ENCODE data around the gene UBXN7.
"Not testable (repeated sequence)": the region's sequence is repeated elsewhere in the genome, so short reads cannot be mapped to it uniquely, and the experiment has no call there.

UBXN7 gene

GRCh38 chr3:196378146-196378841, 53.9 kb downstream of the UBXN7 start:
- H3K27ac ChIP-seq = no peak overlapping the region
- H3K9ac ChIP-seq (ENCODE audit: insufficient read length) = no peak overlapping the region
- no peaks in the 10 kb centered on the region for H3K9me3 ChIP-seq (ENCODE audit: low read depth, low read length)
- H3K4me3 ChIP-seq = no peak overlapping the region
- no peak for DNase-seq (ENCODE audit: low read depth, low spot score)
- H3K36me3 ChIP-seq (ENCODE audit: insufficient read depth, low read length) = peaks cover 35% of the 10 kb centered on the region
- TF ChIP-seq POLR2AphosphoS5 (IDR thresholded peaks at IDR 0.05; ENCODE audit: borderline replicate concordance, low read depth, low read length) (no peak), EZH2 (IDR thresholded peaks at IDR 0.05) (no peak), FOXP2 (optimal IDR thresholded peaks at IDR 0.05; ENCODE audit: control extremely low read depth, extremely low read length, insufficient read depth) (no peak)

DNA sequence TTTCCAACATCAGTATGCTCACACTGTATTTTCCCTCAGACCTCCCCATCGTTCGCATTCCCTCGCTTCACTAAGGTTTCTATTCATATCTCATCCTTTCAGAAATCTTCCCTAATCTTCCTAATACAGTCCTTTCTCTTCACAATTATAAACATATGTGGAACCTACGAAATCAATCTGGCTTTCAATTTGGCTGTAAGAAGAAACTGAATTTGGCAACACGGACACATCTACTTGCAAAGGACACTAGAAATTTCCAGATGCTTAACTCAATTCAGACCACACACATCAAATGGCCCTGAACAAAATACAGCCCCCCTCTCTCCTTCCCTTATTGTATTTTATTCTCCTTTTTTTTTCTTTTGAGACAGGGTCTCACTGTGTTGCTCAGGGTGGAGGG, 54.9 kb downstream of the UBXN7 start:
- no peaks in the 10 kb centered on the region for H3K9me3 ChIP-seq (ENCODE audit: low read depth, low read length)
- H3K36me3 ChIP-seq (ENCODE audit: insufficient read depth, low read length) = peaks cover 44% of the 10 kb centered on the region
- H3K27ac ChIP-seq = 0 out of 2 replicates have a peak overlapping the region, but pooled peaks have one; percentile 14
- TF ChIP-seq FOXP2 (optimal IDR thresholded peaks at IDR 0.05; ENCODE audit: control extremely low read depth, extremely low read length, insufficient read depth) (no peak), EZH2 (IDR thresholded peaks at IDR 0.05) (no peak), POLR2AphosphoS5 (IDR thresholded peaks at IDR 0.05; ENCODE audit: borderline replicate concordance, low read depth, low read length) (no peak)
- no peak overlapping the region for H3K9ac ChIP-seq (ENCODE audit: insufficient read length)
- DNase-seq (ENCODE audit: low read depth, low spot score) = no peak
- no peak overlapping the region for H3K4me3 ChIP-seq

DNA sequence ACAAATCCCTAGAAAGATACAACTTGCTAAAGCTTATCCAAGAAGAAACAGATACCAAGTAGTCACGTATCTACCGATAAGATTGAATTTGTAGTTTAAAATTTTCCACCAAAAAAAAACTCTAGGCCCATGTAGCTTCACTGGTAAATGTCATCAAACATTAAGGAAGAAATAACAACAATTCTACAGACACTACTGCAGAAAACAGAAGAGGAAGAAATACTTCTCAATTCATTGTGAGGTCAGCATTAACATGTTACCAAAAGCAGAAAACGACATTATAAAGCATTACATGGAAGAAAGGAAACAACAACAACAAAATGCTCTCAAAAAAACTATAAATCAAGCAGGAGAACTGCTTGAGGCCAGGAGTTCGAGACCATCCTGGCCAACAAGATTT, 66.5 kb downstream of the UBXN7 start:
- no peak for DNase-seq (ENCODE audit: low read depth, low spot score)
- TF ChIP-seq FOXP2 (optimal IDR thresholded peaks at IDR 0.05; ENCODE audit: control extremely low read depth, extremely low read length, insufficient read depth) (no peak), POLR2AphosphoS5 (IDR thresholded peaks at IDR 0.05; ENCODE audit: borderline replicate concordance, low read depth, low read length) (no peak), EZH2 (IDR thresholded peaks at IDR 0.05) (no peak)
- peak overlapping the region; percentile 38; the same call in 1 of the 2 replicates for H3K27ac ChIP-seq
- no peaks in the 10 kb centered on the region for H3K9me3 ChIP-seq (ENCODE audit: low read depth, low read length)
- H3K9ac ChIP-seq (ENCODE audit: insufficient read length) = no peak overlapping the region
- H3K36me3 ChIP-seq (ENCODE audit: insufficient read depth, low read length) = peaks cover 77% of the 10 kb centered on the region
- H3K4me3 ChIP-seq = no peak overlapping the region

DNA sequence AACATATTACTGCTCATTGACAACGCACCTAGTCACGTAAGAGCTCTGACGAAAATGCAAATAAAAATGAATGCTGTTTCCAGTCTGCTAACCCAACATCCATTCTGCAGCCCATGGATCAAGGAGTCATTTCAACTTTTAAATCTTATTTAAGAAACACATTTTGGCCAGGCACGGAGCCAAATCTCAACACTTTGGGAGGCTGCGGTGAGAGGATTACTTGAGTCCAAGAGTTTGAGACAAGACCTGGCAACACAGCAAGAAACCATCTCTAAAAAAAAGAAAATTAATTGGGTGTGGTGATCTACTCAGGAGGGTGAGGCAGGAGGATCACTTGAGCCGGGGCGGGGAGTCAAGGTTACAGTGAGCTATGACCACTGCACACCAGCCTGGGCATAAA, 71.6 kb downstream of the UBXN7 start:
- H3K9me3 ChIP-seq (ENCODE audit: low read depth, low read length) = no peaks in the 10 kb centered on the region
- no peak overlapping the region for H3K4me3 ChIP-seq
- H3K9ac ChIP-seq (ENCODE audit: insufficient read length) = no peak overlapping the region
- H3K27ac ChIP-seq = no peak overlapping the region
- no peak for DNase-seq (ENCODE audit: low read depth, low spot score)
- H3K36me3 ChIP-seq (ENCODE audit: insufficient read depth, low read length) = peaks cover 85% of the 10 kb centered on the region
- TF ChIP-seq EZH2 (IDR thresholded peaks at IDR 0.05) = no peak
- no peak for TF ChIP-seq FOXP2 (optimal IDR thresholded peaks at IDR 0.05; ENCODE audit: control extremely low read depth, extremely low read length, insufficient read depth)
- no peak for TF ChIP-seq POLR2AphosphoS5 (IDR thresholded peaks at IDR 0.05; ENCODE audit: borderline replicate concordance, low read depth, low read length)

DNA sequence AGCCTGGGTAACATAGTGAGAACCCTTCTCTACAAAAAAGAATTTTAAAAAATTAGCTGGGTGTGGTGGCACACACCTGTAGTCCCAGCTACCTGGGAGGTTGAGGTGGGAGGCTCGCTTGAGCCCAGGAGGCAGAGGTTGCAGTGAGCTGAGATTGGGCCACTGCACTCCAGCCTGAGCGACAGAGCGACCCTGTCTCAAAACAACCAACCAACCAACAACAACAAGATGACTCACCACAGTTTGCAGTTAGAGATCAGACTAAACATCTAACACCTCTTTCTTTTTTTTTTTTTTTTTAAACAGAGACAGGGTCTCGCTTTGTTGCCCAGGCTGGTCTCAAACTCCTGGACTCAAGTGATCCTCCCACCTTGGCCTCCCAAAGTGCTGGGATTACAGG, 73.7 kb downstream of the UBXN7 start:
- peaks cover 92% of the 10 kb centered on the region for H3K36me3 ChIP-seq (ENCODE audit: insufficient read depth, low read length)
- H3K27ac ChIP-seq = not testable (repeated sequence)

DNA sequence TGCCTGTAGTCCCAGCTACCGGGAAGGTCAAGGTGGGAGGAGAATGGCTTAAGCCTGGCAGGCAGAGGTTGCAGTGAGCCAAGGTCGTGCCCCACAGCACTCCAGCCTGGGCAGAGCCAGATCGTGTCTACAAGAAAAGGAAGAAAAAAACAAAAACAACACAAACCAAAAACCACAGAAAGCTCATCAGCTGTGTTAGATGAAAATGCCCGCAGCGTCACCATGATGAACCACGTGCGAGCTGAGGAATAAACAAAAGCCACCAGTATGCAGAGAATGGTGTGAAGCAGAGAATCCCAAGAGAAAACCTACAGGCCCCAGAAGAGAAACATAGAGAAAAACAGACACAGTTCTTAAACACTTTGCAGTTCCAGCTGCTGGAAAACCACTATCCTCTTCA, 74.3 kb downstream of the UBXN7 start:
- TF ChIP-seq EZH2 (IDR thresholded peaks at IDR 0.05) = no peak
- no peak for TF ChIP-seq FOXP2 (optimal IDR thresholded peaks at IDR 0.05; ENCODE audit: control extremely low read depth, extremely low read length, insufficient read depth)

More for the DNA sequence above, 73.7 kb downstream of the UBXN7 start:
- H3K4me3 ChIP-seq; H3K9me3 ChIP-seq (ENCODE audit: low read depth, low read length); DNase-seq (ENCODE audit: low read depth, low spot score); H3K9ac ChIP-seq (ENCODE audit: insufficient read length): not testable (repeated sequence)

GRCh38 chr3:196356556-196356955, 75.7 kb downstream of the UBXN7 start:
- DNase-seq (ENCODE audit: low read depth, low spot score) = no peak
- H3K27ac ChIP-seq = no peak overlapping the region
- peaks cover 83% of the 10 kb centered on the region for H3K36me3 ChIP-seq (ENCODE audit: insufficient read depth, low read length)
- H3K9ac ChIP-seq (ENCODE audit: insufficient read length) = no peak overlapping the region
- no peaks in the 10 kb centered on the region for H3K9me3 ChIP-seq (ENCODE audit: low read depth, low read length)
- no peak for TF ChIP-seq POLR2AphosphoS5 (IDR thresholded peaks at IDR 0.05; ENCODE audit: borderline replicate concordance, low read depth, low read length)
- TF ChIP-seq EZH2 (IDR thresholded peaks at IDR 0.05) = no peak
- TF ChIP-seq FOXP2 (optimal IDR thresholded peaks at IDR 0.05; ENCODE audit: control extremely low read depth, extremely low read length, insufficient read depth) = no peak
- no peak overlapping the region for H3K4me3 ChIP-seq

More for the DNA sequence above, 74.3 kb downstream of the UBXN7 start:
- DNase-seq (ENCODE audit: low read depth, low spot score) = no peak
- H3K36me3 ChIP-seq (ENCODE audit: insufficient read depth, low read length) = peaks cover 91% of the 10 kb centered on the region
- H3K27ac ChIP-seq = no peak overlapping the region
- no peak overlapping the region for H3K9ac ChIP-seq (ENCODE audit: insufficient read length)
- H3K9me3 ChIP-seq (ENCODE audit: low read depth, low read length) = no peaks in the 10 kb centered on the region
- H3K4me3 ChIP-seq = no peak overlapping the region

DNA sequence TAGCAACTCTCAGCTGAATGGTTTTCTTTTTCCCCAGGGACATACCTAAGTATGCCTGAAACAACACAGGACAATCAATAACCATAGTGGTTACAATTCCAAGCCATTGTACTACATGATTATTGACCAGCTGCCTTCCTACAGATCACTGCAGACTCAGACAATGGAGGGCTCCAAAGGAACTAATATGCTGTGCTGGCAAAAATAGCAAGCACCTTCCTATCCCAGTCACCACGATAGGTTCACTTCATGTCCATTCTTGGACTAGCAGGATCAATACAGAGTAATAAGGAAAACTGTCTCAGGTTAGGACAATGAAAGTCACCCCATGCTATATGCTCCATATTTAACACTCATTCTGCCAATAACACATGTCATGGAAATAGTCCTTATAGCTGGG, 76.6 kb downstream of the UBXN7 start:
- Histone ChIP-seq H3K9ac (ENCODE audit: insufficient read length) (no peak overlapping the region), H3K27ac (no peak overlapping the region), H3K9me3 (ENCODE audit: low read depth, low read length) (no peaks in the 10 kb centered on the region), H3K4me3 (no peak overlapping the region), H3K36me3 (ENCODE audit: insufficient read depth, low read length) (peaks cover 83% of the 10 kb centered on the region)
- DNase-seq (ENCODE audit: low read depth, low spot score) = no peak
- TF ChIP-seq FOXP2 (optimal IDR thresholded peaks at IDR 0.05; ENCODE audit: control extremely low read depth, extremely low read length, insufficient read depth) (no peak), POLR2AphosphoS5 (IDR thresholded peaks at IDR 0.05; ENCODE audit: borderline replicate concordance, low read depth, low read length) (no peak), EZH2 (IDR thresholded peaks at IDR 0.05) (no peak)

GRCh38 chr3:196354132-196354531, 78.1 kb downstream of the UBXN7 start:
- H3K36me3 ChIP-seq (ENCODE audit: insufficient read depth, low read length) = peaks cover 85% of the 10 kb centered on the region

More at GRCh38 chr3:196354132-196354531, 78.1 kb downstream of the UBXN7 start:
- DNase-seq (ENCODE audit: low read depth, low spot score) = no peak
- TF ChIP-seq EZH2 (IDR thresholded peaks at IDR 0.05) = no peak
- no peak for TF ChIP-seq POLR2AphosphoS5 (IDR thresholded peaks at IDR 0.05; ENCODE audit: borderline replicate concordance, low read depth, low read length)
- no peak for TF ChIP-seq FOXP2 (optimal IDR thresholded peaks at IDR 0.05; ENCODE audit: control extremely low read depth, extremely low read length, insufficient read depth)
- Histone ChIP-seq H3K4me3 (no peak overlapping the region), H3K27ac (no peak overlapping the region), H3K9ac (ENCODE audit: insufficient read length) (no peak overlapping the region), H3K9me3 (ENCODE audit: low read depth, low read length) (peaks cover 3% of the 10 kb centered on the region; the same call in 1 of the 2 replicates)

Data from SK-N-MC (cell line).